GM19351 (cell line): ENCODE results near the gene GBP3.
"Not testable (repeated sequence)": the region's sequence is repeated elsewhere in the genome, so short reads cannot be mapped to it uniquely, and the experiment has no call there.

ENCODE experiments used
- ATAC-seq: cut with Tn5 transposase; IDR thresholded peaks from one replicate; pipeline ENCODE4 v1.9.1; 2021; ENCODE audit warnings: mild to moderate bottlenecking, moderate library complexity; ENCODE audit not compliant: unreplicated experiment

The GBP3 gene

DNA sequence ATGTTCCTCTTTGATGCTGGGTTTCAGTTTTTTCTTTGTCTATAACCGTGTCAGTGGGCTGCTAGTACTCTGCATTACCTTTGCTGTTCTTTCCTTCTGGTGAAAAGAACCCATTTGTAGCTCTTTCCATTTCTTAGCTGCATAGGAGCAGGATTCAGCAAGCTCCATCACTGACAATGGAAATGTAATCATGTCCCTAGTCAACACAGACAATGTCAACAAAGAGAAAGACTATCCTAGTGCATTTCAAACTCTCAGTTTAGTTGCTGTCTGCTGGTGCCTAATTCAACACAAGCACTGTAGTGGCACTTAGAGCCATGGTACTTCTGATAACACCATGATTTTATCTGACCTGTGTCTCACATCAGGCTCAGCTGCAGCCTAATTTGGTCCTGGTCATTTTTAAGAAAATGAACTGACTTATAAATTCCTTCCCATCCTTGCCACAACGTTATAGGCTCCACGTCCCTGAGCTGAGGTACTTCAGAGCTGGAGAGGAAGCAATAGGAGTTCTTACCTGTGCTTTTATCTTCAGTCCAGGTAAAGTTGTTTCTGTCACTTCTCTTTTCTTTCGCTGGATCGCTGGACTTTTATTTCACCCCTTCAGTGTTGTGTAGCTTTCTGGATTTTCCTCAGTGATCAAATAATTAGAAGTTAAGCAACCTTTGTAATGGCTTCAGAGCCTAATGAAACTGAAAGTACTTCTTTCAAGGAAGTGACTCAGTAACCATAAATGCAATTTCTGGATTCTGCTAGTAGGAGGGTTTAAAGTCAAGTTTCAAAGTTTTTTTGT, at the start of gene GBP3:
TSS of gene GBP3 (minus strand) at position 700 of the 793 bp plus-strand sequence. CDS start 2,145 bp downstream, outside the sequence.
- ATAC-seq = peak; percentile 79

DNA sequence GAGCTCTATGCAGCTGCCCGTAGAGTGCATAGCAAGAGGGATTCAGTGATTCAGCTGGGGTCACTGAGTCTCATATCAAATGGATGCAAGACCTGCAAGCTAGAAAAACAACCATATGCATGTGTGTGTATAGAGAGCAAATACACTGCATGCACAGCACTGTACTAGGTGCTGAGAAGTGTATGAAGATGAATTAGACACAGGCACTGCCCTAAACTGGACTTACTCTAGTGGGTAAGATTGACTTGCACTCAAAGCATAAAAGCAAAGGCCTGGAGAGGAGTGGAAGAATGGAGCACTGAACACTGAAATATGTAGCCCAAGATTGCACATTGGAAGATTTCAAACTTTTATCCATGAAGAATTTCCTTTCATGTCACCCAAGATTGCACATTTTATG, 47.8 kb upstream of the GBP3 start:
- ATAC-seq = no peak

- no peak for ATAC-seq
Measured at GRCh38 chr1:89069951-89070350, 47.3 kb upstream of the GBP3 start.

- no peak for ATAC-seq
Measured at GRCh38 chr1:89068291-89068690, 45.6 kb upstream of the GBP3 start.

- peak; percentile 72 for ATAC-seq
Measured at GRCh38 chr1:89065079-89065868, 42.6 kb upstream of the GBP3 start, which contains the start of gene GBP1. GBP1 (minus strand) TSS chr1:89065208; CDS start chr1:89063234, 1,974 bp downstream.

GRCh38 chr1:89064632-89065031, 42.0 kb upstream of the GBP3 start:
- peak; percentile 50 for ATAC-seq

GRCh38 chr1:89063094-89063493, 40.4 kb upstream of the GBP3 start:
- ATAC-seq = no peak

GRCh38 chr1:89060091-89060490, 37.4 kb upstream of the GBP3 start:
- ATAC-seq = no peak

GRCh38 chr1:89051955-89052312, 29.3 kb upstream of the GBP3 start:
- ATAC-seq = no peak

- ATAC-seq = no peak
Measured at GRCh38 chr1:89051300-89051954, 28.8 kb upstream of the GBP3 start.

DNA sequence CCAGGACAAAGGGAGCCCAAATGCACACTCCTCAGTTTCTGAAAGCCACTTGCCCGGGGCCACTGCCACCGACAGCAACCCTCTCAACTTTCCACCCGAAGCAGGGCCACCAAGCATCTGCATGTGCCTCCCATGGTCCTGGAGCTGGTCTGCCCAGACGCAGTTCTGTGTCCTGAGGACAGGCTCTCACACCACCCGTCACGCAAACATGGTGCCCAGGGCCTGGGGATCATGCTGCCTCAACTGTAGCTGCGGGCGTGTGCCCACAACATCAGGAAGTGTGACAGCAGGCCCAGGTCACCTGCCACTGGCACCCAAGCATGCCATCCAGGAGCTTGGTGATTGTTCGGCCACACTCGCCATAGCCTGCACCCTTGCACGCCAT, 28.0 kb upstream of the GBP3 start:
- ATAC-seq = no peak

DNA sequence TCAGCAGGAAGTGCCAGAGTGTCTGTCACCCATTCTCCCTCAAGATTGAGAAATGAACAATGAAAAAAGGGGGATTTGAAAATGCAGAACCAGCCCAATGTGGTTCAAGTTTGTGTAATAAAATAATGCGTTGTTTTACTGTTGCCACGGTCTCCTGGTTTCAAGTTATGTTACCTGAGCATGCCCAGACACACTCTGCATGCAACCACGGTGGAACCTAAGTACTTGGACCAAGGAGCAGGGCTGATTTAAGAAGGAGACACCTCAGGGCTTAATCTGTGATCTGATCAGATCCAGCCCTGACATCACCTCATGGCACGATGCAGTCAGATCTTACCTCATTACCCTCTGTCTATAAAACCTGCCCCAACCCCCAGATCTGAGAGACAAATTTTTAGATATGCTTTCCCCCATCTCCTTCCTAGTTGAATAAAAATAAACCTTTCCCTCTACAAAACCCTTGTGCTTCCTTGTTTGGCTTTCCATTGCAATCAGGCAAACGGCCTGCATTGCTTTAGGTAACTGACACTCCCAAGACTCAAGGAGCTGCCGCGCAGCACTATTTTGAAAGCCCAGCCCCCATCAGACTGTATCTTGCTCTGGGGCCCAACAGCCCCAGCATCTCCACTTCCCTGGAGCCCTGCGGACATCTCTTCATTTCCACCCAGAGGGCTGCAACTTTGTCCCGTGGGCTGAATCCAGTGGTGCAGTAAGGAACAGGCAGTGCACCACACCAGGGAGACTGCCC, 27.4 kb upstream of the GBP3 start:
- not testable (repeated sequence) for ATAC-seq

GRCh38 chr1:89049187-89049586, 26.5 kb upstream of the GBP3 start:
- ATAC-seq = not testable (repeated sequence)

DNA sequence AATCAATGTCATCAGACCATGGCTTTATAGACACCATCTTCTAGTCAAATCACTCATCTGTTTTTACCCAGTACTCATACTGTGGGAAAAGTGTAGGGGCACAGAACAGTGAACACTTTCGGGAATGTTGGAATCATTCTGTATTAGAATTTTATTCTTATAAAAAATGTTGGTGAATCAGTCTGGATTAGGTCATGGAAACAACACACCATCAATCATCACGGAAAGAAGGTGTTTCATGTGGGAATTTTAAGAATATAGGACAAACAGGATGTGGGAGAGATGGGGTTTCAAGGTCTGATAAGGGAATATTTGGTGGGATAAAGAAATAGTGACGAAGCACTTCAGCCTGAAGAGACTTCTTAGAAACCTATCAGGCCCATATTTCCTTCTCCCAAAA, 25.1 kb upstream of the GBP3 start:
- no peak for ATAC-seq

- peak; percentile 74 for ATAC-seq
Measured at GRCh38 chr1:89046318-89047183, 23.9 kb upstream of the GBP3 start.

DNA sequence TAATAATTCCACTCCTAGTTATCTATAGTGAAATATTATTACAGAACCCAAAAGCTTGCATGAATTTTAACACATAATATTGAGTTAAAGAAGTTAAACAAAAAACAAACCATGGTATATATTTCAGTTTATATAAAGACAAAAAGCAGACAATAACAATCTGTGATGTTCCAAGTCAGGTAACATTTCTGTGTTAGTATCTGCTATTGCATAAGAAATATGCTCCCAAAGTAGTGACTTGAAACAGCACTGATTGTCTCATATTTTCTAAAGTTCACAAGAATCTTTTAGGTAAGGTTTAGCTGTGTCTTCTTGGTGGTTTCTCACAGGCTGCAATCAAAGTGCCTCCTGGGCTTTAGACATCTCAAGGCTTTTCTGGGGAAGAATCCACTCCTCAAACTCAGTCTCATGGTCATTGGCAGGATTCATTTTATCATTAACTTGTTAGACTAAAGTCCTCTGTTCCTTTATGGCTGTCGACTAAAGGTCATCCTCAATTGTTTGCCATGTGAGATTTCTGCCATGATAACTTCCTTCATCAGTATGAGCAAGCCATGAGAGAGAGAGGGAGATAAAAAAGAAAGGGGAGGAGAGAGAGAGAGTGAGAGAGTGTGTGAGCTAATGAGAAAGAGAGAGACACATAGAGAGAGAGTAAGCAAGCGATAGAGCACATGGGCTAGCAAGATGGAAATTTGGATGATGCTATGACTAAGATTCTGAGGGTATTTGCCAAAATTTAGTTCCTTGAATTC, 22.5 kb upstream of the GBP3 start:
- ATAC-seq = no peak

GRCh38 chr1:89043940-89044339, 21.3 kb upstream of the GBP3 start:
- no peak for ATAC-seq

- ATAC-seq = no peak
Measured at GRCh38 chr1:89042491-89042890, 19.8 kb upstream of the GBP3 start.

GRCh38 chr1:89041721-89042120, 19.1 kb upstream of the GBP3 start:
- no peak for ATAC-seq
